MCF 10A (cell line): ENCODE data around the gene VKORC1L1. TPM values are rescaled to one million over a fixed set of nuclear protein-coding genes. Genes with fewer than 3 reads are reported as not detected.
"Not testable (repeated sequence)": the region's sequence is repeated elsewhere in the genome, so short reads cannot be mapped to it uniquely, and the experiment has no call there.

Experiments
- BruUV-seq: library from RNA; stranded (reverse); fragments of 400-500 nt; replicated peaks from 2 replicates; lab custom pipeline; 2021; lab: Mats Ljungman, UMichigan
- CTCF ChIA-PET: fragments of 300-600 bp; sonication (Branson Sonifier 250); formaldehyde crosslinking; extraction: SDS; loops from one replicate; lab custom pipeline; 2021; ENCODE audit warnings: antibody characterized with exemption, inconsistent platforms; lab: Yijun Ruan, JAX
- POLR2A ChIA-PET: fragments of 300-600, 350-650 bp; sonication (Branson Sonifier 250); formaldehyde crosslinking; extraction: SDS; loops from one replicate; lab custom pipeline; 2020; ENCODE audit warnings: antibody characterized with exemption, inconsistent platforms; lab: Yijun Ruan, JAX
- DNase-seq: peaks from one replicate; pipeline ENCODE4 v3.0.0-alpha.2; 2018; ENCODE audit not compliant: unreplicated experiment
- H3K27ac Mint-ChIP-seq: one replicate; pipeline ENCODE4 v1.8.0; 2022; ENCODE audit warnings: mild to moderate bottlenecking, low read depth, mixed read lengths; ENCODE audit not compliant: unreplicated experiment
- H3K27me3 Mint-ChIP-seq: one replicate; pipeline ENCODE4 v1.8.0; 2022; ENCODE audit warnings: mixed read lengths; ENCODE audit not compliant: insufficient read depth, unreplicated experiment
- H3K36me3 Mint-ChIP-seq: one replicate; pipeline ENCODE4 v1.8.0; 2022; ENCODE audit warnings: mild to moderate bottlenecking, moderate library complexity, mixed read lengths; ENCODE audit not compliant: insufficient read depth, unreplicated experiment
- H3K4me1 Mint-ChIP-seq: one replicate; pipeline ENCODE4 v1.8.0; 2022; ENCODE audit warnings: mixed read lengths; ENCODE audit not compliant: insufficient read depth, unreplicated experiment
- H3K4me3 Mint-ChIP-seq: one replicate; pipeline ENCODE4 v1.8.0; 2022; ENCODE audit warnings: mild to moderate bottlenecking, moderate library complexity, mixed read lengths; ENCODE audit not compliant: unreplicated experiment
- H3K9me3 Mint-ChIP-seq: one replicate; pipeline ENCODE4 v1.8.0; 2022; ENCODE audit warnings: mixed read lengths; ENCODE audit not compliant: unreplicated experiment
- intact Hi-C: fragments of 100-400 bp; cut with micrococcal nuclease; formaldehyde crosslinking; loops from 2 replicates; pipeline ENCODE4 v1.14.1; 2022
- total RNA-seq: library from RNA; stranded (reverse); gene quantifications from 2 replicates; pipeline ENCODE4 v1.2.3, GENCODE V29; 2022
- TF ChIP-seq, protein P1 (sequence below): fragments of 200-600 bp; IDR thresholded peaks from one replicate; pipeline ENCODE4 v1.8.0; 2022; ENCODE audit warnings: antibody characterized with exemption, mild to moderate bottlenecking; ENCODE audit not compliant: unreplicated experiment

Gene VKORC1L1
- total RNA-seq, 1 experiment from 2014 or later: 28.7 TPM

DNA sequence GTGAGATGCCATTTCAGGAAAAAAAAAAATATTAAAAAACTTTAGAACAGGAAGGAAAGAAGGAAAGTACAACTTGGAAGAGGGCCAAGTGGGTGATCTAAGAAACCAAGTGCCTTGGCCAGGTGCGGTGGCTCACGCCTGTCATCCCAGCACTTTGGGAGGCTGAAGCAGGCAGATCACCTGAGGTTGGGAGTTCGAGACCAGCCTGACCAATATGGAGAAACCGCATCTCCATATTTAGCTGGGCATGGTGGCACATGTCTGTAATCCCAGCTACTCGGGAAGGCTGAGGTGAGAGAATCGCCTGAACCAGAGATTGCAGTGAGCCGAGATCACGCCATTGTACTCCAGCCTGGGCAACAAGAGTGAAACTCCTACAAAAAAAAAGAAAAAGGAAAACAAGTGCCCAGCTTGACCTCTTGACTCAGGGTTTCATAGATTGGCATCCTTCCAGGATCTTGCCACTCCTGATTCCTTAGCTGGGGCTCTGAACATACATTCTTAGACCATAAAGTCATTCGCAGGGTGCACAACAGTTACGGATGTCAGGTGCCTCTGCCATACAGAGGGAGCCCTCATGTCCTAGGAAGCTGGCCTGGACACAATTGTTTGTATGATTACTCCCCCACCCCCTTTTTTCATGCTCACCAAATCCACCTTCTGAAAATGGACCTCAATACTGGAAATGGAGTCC lies 111.2 kb downstream of the VKORC1L1 start:
- peak overlapping the region; percentile 61 for H3K27ac Mint-ChIP-seq
- no peaks in the 10 kb centered on the region for H3K36me3 Mint-ChIP-seq
- intact Hi-C loops: loop anchor here (10.0 kb wide), 1 partner anchor 229 kb away; no protein-coding TSS in a partner anchor
- peaks cover 5% of the 10 kb centered on the region for H3K4me1 Mint-ChIP-seq
- no peak overlapping the region for H3K4me3 Mint-ChIP-seq
- POLR2A ChIA-PET: interaction anchor here (0.6 to 0.8 kb wide), 4 partner anchors 18 to 692 kb away, joined by 3 to 5 read pairs (median 3); partner anchors contain the start of gene ASL
- CTCF ChIA-PET: interaction anchor here (0.8 kb wide), 1 partner anchor 46 kb away, joined by 3 read pairs; no protein-coding TSS in a partner anchor
- H3K27me3 Mint-ChIP-seq: no peaks in the 10 kb centered on the region
- peak; percentile 81 for DNase-seq
- TF ChIP-seq, protein P1, sequence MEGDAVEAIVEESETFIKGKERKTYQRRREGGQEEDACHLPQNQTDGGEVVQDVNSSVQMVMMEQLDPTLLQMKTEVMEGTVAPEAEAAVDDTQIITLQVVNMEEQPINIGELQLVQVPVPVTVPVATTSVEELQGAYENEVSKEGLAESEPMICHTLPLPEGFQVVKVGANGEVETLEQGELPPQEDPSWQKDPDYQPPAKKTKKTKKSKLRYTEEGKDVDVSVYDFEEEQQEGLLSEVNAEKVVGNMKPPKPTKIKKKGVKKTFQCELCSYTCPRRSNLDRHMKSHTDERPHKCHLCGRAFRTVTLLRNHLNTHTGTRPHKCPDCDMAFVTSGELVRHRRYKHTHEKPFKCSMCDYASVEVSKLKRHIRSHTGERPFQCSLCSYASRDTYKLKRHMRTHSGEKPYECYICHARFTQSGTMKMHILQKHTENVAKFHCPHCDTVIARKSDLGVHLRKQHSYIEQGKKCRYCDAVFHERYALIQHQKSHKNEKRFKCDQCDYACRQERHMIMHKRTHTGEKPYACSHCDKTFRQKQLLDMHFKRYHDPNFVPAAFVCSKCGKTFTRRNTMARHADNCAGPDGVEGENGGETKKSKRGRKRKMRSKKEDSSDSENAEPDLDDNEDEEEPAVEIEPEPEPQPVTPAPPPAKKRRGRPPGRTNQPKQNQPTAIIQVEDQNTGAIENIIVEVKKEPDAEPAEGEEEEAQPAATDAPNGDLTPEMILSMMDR: no peak
- no TSS peak for BruUV-seq
- no peaks in the 10 kb centered on the region for H3K9me3 Mint-ChIP-seq

DNA sequence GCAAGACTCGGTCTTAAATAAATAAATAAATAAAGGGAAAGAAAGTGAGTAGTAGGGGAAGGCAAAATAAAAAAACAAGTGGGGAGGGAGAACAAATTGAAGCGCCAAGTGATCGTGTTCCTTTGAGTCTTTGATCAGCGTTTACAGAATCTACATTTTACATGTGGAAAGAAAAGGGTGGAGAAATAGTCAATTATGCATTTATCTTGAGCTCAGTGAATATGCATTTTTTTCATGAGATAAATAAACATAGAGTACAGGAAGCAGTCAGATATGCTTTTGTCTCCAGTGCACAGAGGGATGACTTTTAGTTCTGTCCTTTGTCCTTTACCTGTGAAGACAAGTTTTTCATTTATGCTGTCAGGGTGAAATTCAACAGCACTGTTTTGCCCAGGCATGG lies 115.2 kb downstream of the VKORC1L1 start:
- ChIA-PET CTCF (no interaction called here), POLR2A (no interaction called here)
- Mint-ChIP-seq H3K4me3 (no peak overlapping the region), H3K36me3 (no peaks in the 10 kb centered on the region), H3K27ac (no peak overlapping the region), H3K27me3 (no peaks in the 10 kb centered on the region), H3K4me1 (peaks cover 11% of the 10 kb centered on the region), H3K9me3 (no peaks in the 10 kb centered on the region)
- no TSS peak for BruUV-seq
- intact Hi-C loops: loop anchor here (10.0 kb wide), 1 partner anchor 233 kb away; no protein-coding TSS in a partner anchor
- DNase-seq: no peak
- TF ChIP-seq, protein P1: no peak

GRCh38 chr7:65988503-65988902 lies 115.6 kb downstream of the VKORC1L1 start:
- DNase-seq, BruUV-seq, H3K36me3 Mint-ChIP-seq, H3K9me3 Mint-ChIP-seq, H3K4me3 Mint-ChIP-seq, H3K27ac Mint-ChIP-seq, CTCF ChIA-PET, H3K27me3 Mint-ChIP-seq, POLR2A ChIA-PET: not testable (repeated sequence)
- intact Hi-C loops: loop anchor here (10.0 kb wide), 1 partner anchor 234 kb away; no protein-coding TSS in a partner anchor
- peaks cover 11% of the 10 kb centered on the region for H3K4me1 Mint-ChIP-seq

DNA sequence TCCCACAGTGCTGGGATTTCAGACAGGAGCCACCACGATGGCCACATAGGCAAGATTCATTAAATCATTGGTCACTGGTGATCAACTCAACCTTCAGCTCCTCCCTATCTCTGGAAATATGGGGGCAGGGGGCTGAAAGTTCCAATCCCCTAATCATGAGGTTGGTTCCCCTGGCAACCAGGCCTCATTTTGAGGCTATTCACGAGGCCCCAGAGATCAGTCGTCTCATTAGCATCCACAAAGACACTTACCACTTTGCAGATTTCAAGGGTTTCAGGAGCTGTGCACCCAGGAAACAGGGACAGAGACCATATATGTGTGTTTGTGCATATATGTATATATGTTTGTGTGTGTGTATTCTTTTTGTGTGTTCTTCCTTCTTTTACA lies 116.8 kb downstream of the VKORC1L1 start:
- H3K9me3 Mint-ChIP-seq: no peaks in the 10 kb centered on the region
- no peaks in the 10 kb centered on the region for H3K27me3 Mint-ChIP-seq
- H3K27ac Mint-ChIP-seq: no peak overlapping the region
- TF ChIP-seq, protein P1: no peak
- H3K4me3 Mint-ChIP-seq: no peak overlapping the region
- intact Hi-C loops: loop anchor here (10.0 kb wide), 1 partner anchor 235 kb away; no protein-coding TSS in a partner anchor
- ChIA-PET CTCF (interaction anchor here (1.0 kb wide), 1 partner anchor 41 kb away, joined by 3 read pairs; no protein-coding TSS in a partner anchor), POLR2A (no interaction called here)
- no TSS peak for BruUV-seq
- H3K4me1 Mint-ChIP-seq: peaks cover 6% of the 10 kb centered on the region
- no peaks in the 10 kb centered on the region for H3K36me3 Mint-ChIP-seq
- no peak for DNase-seq

DNA sequence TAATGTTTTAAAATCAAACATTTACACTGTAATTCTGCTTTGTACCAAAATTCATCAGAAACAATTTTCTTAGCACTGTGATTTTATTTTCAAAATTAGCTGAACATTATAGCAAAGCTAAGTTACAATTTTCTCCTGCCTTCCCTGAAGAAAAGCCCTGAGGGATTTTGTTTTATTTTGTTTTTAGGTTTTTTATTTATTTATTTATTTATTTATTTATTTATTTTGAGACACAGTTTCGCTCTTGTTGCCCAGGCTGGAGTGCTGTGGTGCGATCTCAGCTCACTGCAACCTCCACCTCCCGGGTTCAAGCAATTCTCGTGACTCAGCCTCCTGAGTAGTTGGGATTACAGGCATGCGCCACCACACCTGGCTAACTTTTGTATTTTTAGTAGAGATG lies 119.0 kb downstream of the VKORC1L1 start:
- BruUV-seq, H3K36me3 Mint-ChIP-seq, DNase-seq, H3K9me3 Mint-ChIP-seq, CTCF ChIA-PET, H3K4me3 Mint-ChIP-seq, H3K27ac Mint-ChIP-seq, H3K27me3 Mint-ChIP-seq, H3K4me1 Mint-ChIP-seq: not testable (repeated sequence)
- POLR2A ChIA-PET: interaction anchor here (1.2 kb wide), 1 partner anchor 11 kb away, joined by 4 read pairs; no protein-coding TSS in a partner anchor
- intact Hi-C loops: loop anchor here (1.0 kb wide), 1 partner anchor 25 kb away; no protein-coding TSS in a partner anchor
